Lower lobe of right lung (tissue), 2 donors: ENCODE data around the gene CDH22. TPM values are rescaled to one million over a fixed set of nuclear protein-coding genes. Genes with fewer than 3 reads are reported as not detected.

Source experiments
- ATAC-seq, 2 donors: fragments of 200-7000 bp; cut with Tn5 transposase; one replicate each; pipeline ENCODE4 v1.9.1; 2020 to 2022; ENCODE audit warnings: mild to moderate bottlenecking in 2 of 2, moderate library complexity in 2 of 2
- DNase-seq: peaks from one replicate; pipeline ENCODE4 v3.0.0-alpha.2; 2020
- H3K27ac ChIP-seq: fragments of 200-600 bp; one replicate; pipeline ENCODE4 v1.8.0; 2022
- H3K27me3 ChIP-seq: fragments of 200-600 bp; one replicate; pipeline ENCODE4 v1.8.0; 2022; ENCODE audit warnings: low read depth
- H3K36me3 ChIP-seq: fragments of 200-600 bp; one replicate; pipeline ENCODE4 v1.8.0; 2022; ENCODE audit warnings: mild to moderate bottlenecking
- H3K4me1 ChIP-seq: fragments of 200-600 bp; one replicate; pipeline ENCODE4 v1.8.0; 2022
- H3K4me3 ChIP-seq: fragments of 200-600 bp; one replicate; pipeline ENCODE4 v1.8.0; 2022; ENCODE audit warnings: mild to moderate bottlenecking
- H3K9me3 ChIP-seq: fragments of 200-600 bp; one replicate; pipeline ENCODE4 v1.8.0; 2022
- intact Hi-C: fragments of 100-400 bp; cut with DNase I; formaldehyde crosslinking; loops from one replicate; pipeline ENCODE4 v1.11.0; 2022
- total RNA-seq: library from RNA; stranded (reverse); fragmentation: NEBNext Ultra II Directional; extraction: Animal tissue kit (Norgen Biotek cat#: 25700); gene quantifications from one replicate; pipeline ENCODE4 v1.2.1, GENCODE V29; 2021
- TF ChIP-seq, protein P1 (sequence below): fragments of 200-600 bp; IDR thresholded peaks from one replicate; pipeline ENCODE4 v1.8.0; 2022; ENCODE audit warnings: antibody characterized with exemption, mild to moderate bottlenecking
- donor health status: DM: no; HTN: yes; CAD: no; lungs with severe emphysema.

The CDH22 gene
- total RNA-seq, 1 donor from 2014 or later: 0.35 TPM

DNA sequence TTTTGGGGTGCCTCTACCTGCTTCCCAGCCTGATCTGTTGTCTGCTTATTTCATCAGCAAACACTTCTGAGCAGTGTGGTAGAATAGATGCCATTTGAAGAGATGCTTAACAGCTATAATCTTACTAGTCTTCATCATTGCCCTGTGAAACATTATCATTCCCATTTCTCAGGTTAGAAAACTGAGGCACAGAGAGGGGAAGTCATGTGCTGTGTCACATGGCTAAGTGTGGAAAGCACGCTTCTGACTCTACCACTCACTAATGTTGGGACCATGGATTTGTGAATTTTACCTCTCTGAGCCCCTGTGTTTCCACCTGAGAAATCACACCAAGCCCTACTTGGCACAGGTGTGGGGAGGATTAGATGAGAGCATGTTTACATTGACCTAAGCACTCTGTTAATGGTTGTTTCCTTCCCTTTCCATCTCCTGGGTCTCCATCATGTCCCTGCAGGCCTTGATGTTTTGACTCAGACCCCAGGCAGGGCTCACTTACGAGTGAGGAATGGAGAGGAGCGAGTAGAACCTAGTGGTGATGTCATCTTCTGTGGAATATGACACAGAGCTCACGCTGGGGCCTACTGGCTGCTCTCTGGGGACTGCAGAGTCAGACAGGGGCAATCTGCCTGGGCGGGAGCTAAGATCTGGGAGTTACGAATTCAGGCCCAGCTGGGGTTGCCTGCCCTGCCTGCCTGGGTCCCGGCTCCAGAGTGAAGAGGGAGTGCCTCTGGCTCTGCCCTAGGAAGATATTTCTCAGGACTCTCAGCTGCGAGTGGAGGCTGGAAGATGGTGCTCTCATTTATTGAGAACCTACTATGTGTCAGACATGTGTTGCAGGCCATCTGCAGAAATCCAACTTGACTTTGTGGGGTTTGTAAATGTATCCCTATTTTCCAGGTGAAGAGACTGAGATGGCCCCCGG, 64.3 kb downstream of the CDH22 start:
- Histone ChIP-seq H3K4me3 (no peak overlapping the region), H3K9me3 (no peaks in the 10 kb centered on the region), H3K36me3 (no peaks in the 10 kb centered on the region), H3K27ac (no peak overlapping the region), H3K4me1 (no peaks in the 10 kb centered on the region), H3K27me3 (peaks cover 69% of the 10 kb centered on the region)
- TF ChIP-seq, protein P1, sequence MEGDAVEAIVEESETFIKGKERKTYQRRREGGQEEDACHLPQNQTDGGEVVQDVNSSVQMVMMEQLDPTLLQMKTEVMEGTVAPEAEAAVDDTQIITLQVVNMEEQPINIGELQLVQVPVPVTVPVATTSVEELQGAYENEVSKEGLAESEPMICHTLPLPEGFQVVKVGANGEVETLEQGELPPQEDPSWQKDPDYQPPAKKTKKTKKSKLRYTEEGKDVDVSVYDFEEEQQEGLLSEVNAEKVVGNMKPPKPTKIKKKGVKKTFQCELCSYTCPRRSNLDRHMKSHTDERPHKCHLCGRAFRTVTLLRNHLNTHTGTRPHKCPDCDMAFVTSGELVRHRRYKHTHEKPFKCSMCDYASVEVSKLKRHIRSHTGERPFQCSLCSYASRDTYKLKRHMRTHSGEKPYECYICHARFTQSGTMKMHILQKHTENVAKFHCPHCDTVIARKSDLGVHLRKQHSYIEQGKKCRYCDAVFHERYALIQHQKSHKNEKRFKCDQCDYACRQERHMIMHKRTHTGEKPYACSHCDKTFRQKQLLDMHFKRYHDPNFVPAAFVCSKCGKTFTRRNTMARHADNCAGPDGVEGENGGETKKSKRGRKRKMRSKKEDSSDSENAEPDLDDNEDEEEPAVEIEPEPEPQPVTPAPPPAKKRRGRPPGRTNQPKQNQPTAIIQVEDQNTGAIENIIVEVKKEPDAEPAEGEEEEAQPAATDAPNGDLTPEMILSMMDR: no peak
- DNase-seq (no peak), ATAC-seq (no peak)
- intact Hi-C loops: no loop called here

DNA sequence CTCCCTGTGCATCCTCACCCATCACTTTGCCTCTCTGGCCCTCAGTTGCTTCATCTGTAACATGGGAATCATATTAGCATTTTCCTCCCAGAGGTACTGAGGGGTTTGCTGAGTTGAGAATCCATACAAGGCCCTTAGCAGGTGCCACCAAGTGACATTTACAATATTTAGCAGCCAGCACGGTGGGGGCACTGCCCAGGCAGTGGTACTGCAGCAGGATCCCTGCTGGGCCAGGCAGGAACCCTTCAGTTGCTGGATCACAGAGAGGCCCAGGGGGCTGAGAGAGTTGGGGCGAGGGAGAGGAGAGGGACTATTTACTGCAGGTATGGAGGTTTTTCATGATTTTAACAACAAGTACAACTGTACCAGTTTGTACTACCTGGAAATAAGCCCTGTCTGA, 65.9 kb downstream of the CDH22 start:
- Histone ChIP-seq H3K9me3 (no peaks in the 10 kb centered on the region), H3K4me1 (no peaks in the 10 kb centered on the region), H3K27me3 (peaks cover 55% of the 10 kb centered on the region), H3K27ac (no peak overlapping the region), H3K4me3 (no peak overlapping the region), H3K36me3 (no peaks in the 10 kb centered on the region)
- ATAC-seq (no peak), DNase-seq (no peak)
- intact Hi-C loops: no loop called here
- TF ChIP-seq, protein P1: no peak

DNA sequence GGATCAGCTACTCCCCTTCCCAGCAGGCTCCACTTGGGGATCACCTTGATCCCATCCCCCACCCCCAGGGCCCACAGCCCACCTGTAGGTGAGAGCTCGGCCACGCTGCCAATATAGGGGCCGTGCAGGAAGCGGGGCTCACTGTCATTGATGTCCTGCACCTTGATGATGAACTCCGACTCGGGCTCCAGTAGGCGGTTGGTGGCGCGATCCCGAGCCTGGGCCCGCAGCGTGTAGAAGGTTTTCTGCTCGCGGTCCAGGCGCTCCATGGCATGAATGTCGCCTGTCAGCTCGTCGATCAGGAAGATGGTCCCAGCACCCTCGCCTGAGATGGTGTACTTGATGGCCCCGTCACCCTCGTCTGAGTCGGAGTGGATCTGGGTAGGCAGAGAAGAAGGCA, 67.4 kb downstream of the CDH22 start:
- no peaks in the 10 kb centered on the region for H3K36me3 ChIP-seq
- peaks cover 40% of the 10 kb centered on the region for H3K27me3 ChIP-seq
- ATAC-seq (no peak), DNase-seq (no peak)
- intact Hi-C loops: no loop called here
- no peaks in the 10 kb centered on the region for H3K9me3 ChIP-seq
- TF ChIP-seq, protein P1: no peak
- H3K4me3 ChIP-seq: no peak overlapping the region
- no peaks in the 10 kb centered on the region for H3K4me1 ChIP-seq
- H3K27ac ChIP-seq: no peak overlapping the region

DNA sequence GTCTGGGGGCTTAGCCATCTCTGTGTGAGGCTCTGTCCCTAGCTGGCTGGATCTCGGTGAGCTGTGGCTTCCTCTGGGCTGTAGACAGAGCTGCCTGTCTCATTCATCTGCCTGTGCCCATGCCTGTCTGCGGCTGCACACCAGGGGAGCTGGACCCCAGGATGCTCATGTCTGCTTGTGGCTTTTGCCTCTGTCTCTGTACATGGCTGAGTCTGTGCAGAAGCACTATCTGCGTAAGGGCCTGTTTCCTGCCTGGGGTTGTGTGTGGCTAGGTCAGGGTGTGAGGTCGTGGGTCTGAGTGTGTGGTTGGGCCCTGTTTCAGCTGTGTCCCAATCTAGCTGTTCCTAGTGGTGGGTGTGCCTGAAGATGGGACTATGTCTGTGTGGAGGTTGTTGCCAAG, 68.2 kb downstream of the CDH22 start:
- Histone ChIP-seq H3K4me3 (no peak overlapping the region), H3K36me3 (no peaks in the 10 kb centered on the region), H3K27ac (no peak overlapping the region), H3K27me3 (peaks cover 32% of the 10 kb centered on the region), H3K4me1 (no peaks in the 10 kb centered on the region), H3K9me3 (no peaks in the 10 kb centered on the region)
- ATAC-seq: peak in 1 of 2 donors; percentile 50
- intact Hi-C loops: no loop called here
- TF ChIP-seq, protein P1: no peak
- no peak for DNase-seq

DNA sequence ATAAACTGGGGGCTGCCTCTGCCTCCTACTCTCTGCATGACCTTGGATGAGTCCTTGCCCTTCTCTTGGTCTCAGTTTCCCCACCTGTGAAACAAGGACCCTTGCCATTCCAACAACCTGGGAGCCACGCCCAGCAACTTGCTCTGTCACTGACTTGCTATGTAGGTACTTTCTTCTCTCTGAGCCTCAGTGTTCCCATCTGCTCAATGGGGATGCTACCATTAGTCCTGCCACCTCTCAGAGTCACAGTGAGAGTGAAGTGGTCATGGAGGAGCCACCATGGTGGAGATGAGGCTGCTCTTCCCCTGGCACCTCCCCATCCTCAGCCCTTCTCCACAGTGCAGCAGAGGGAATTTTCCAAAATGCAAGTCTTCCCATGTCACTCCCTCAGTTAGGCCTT, 70.6 kb downstream of the CDH22 start:
- Histone ChIP-seq H3K4me1 (no peaks in the 10 kb centered on the region), H3K27me3 (peaks cover 22% of the 10 kb centered on the region), H3K27ac (no peak overlapping the region), H3K9me3 (no peaks in the 10 kb centered on the region), H3K36me3 (no peaks in the 10 kb centered on the region), H3K4me3 (no peak overlapping the region)
- no peak for ATAC-seq
- no peak for DNase-seq
- TF ChIP-seq, protein P1: no peak
- intact Hi-C loops: no loop called here
